HUES64 (cell line): ENCODE data around the gene SLC15A4.

Experiments
- H3K27ac ChIP-seq: 2 replicates; pipeline ENCODE4 v1.7.0; 2013; ENCODE audit warnings: low read depth, low read length, inconsistent platforms
- H3K27me3 ChIP-seq: 2 replicates; pipeline ENCODE4 v1.6.1; 2013; ENCODE audit warnings: mild to moderate bottlenecking, low read length; ENCODE audit not compliant: insufficient read depth
- H3K36me3 ChIP-seq: 2 replicates; pipeline ENCODE4 v1.6.1; 2013; ENCODE audit warnings: mild to moderate bottlenecking, low read length; ENCODE audit not compliant: insufficient read depth
- H3K4me1 ChIP-seq: 2 replicates; pipeline ENCODE4 v1.6.1; 2013; ENCODE audit warnings: mild to moderate bottlenecking, low read length, moderate library complexity; ENCODE audit not compliant: insufficient read depth
- H3K4me3 ChIP-seq: 2 replicates; pipeline ENCODE4 v1.5.1; 2013; ENCODE audit warnings: mild to moderate bottlenecking, low read length, moderate library complexity
- H3K9ac ChIP-seq: 2 replicates; pipeline ENCODE4 v1.6.1; 2013; ENCODE audit warnings: mild to moderate bottlenecking, low read depth, low read length
- H3K9me3 ChIP-seq: 2 replicates; pipeline ENCODE4 v1.6.1; 2013; ENCODE audit warnings: low read depth, low read length; ENCODE audit not compliant: insufficient read depth
- WGBS: fragments of 150-250, 120-280 bp; methylation state at CpG from one replicate; pipeline ENCODE4 v1.1.7; 2013; ENCODE audit warnings: missing lambda C conversion rate; 5-methylcytosine and 5-hydroxymethylcytosine counted together

The SLC15A4 gene

GRCh38 chr12:128820253-128820652 is 3.5 kb downstream of the SLC15A4 start:
- H3K27ac ChIP-seq: no peak overlapping the region
- H3K4me1 ChIP-seq: peaks cover 29% of the 10 kb centered on the region
- 95% methylated on average over 6 of the region's 6 CpGs for WGBS

DNA sequence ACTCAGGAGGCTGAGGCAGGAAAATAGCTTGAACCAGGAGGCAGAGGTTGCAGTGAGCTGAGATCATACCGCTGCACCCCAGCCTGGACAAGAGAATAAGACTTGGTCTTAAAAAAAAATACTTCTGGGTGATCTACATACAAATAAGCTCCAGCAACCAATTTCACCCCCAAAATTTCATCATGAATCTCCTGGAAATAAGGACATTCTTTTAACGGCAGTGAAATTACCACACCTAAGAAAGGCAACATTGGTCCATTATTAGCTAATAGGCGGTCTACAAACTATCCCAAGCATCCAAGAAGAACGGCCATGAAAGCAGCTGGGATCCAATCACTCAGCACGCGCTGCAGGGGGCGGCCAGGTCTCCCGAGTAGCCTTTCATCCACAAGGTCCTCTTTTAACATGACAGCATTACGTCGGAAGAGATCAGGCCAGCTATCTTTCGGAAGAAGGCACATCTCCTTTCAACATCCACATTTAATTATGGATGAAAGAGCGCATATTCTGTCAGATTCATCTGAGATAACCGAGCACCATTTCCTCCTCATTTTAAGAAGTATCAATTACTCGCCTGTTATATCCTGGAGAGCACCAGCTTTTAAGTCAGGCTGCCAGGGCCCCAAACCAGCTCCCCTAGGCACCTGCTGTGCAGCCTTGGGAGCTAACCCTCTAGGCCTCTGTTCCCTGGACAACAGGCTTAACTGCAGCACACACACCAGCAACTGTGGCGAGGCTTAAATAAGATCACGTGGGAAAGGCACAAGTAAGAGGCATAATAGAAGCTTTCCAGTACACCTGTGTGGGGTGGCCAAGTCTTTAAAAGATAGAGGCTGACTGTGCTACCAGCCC is 4.2 kb downstream of the SLC15A4 start:
- Histone ChIP-seq H3K4me1 (peaks cover 24% of the 10 kb centered on the region), H3K9me3 (no peaks in the 10 kb centered on the region), H3K9ac (no peak overlapping the region), H3K27me3 (no peaks in the 10 kb centered on the region), H3K27ac (no peak overlapping the region), H3K36me3 (peaks cover 20% of the 10 kb centered on the region), H3K4me3 (no peak overlapping the region)
- WGBS: 80% methylated on average over 16 of the region's 16 CpGs

More at GRCh38 chr12:128820253-128820652, 3.5 kb downstream of the SLC15A4 start:
- Histone ChIP-seq H3K27me3 (no peaks in the 10 kb centered on the region), H3K9ac (no peak overlapping the region), H3K9me3 (no peaks in the 10 kb centered on the region), H3K36me3 (peaks cover 13% of the 10 kb centered on the region; the same call in 1 of the 2 replicates), H3K4me3 (no peak overlapping the region)

- no peaks in the 10 kb centered on the region for H3K9me3 ChIP-seq
- no peak overlapping the region for H3K9ac ChIP-seq
- peaks cover 24% of the 10 kb centered on the region for H3K4me1 ChIP-seq
- peaks cover 32% of the 10 kb centered on the region for H3K36me3 ChIP-seq
- no peak overlapping the region for H3K27ac ChIP-seq
- H3K27me3 ChIP-seq: no peaks in the 10 kb centered on the region
- no peak overlapping the region for H3K4me3 ChIP-seq
- whole genome bisulfite sequencing: 84% methylated on average over 13 of the region's 13 CpGs
Observed at GRCh38 chr12:128818065-128819022, 5.4 kb downstream of the SLC15A4 start.

- 79% methylated on average over 7 of the region's 8 CpGs for WGBS
- Histone ChIP-seq H3K36me3 (peaks cover 39% of the 10 kb centered on the region), H3K9ac (no peak overlapping the region), H3K4me1 (peaks cover 24% of the 10 kb centered on the region), H3K4me3 (no peak overlapping the region), H3K9me3 (no peaks in the 10 kb centered on the region), H3K27me3 (no peaks in the 10 kb centered on the region), H3K27ac (no peak overlapping the region)
Observed at GRCh38 chr12:128817111-128818015, 6.4 kb downstream of the SLC15A4 start.

- Histone ChIP-seq H3K4me1 (peaks cover 27% of the 10 kb centered on the region), H3K27ac (no peak overlapping the region), H3K4me3 (no peak overlapping the region), H3K27me3 (no peaks in the 10 kb centered on the region), H3K9ac (no peak overlapping the region), H3K9me3 (no peaks in the 10 kb centered on the region), H3K36me3 (peaks cover 44% of the 10 kb centered on the region)
- WGBS: 94% methylated on average over 4 of the region's 4 CpGs
Observed at GRCh38 chr12:128816643-128816920, 7.2 kb downstream of the SLC15A4 start.

GRCh38 chr12:128815779-128816642 is 7.7 kb downstream of the SLC15A4 start:
- WGBS: 98% methylated on average over 7 of the region's 7 CpGs
- peaks cover 30% of the 10 kb centered on the region for H3K4me1 ChIP-seq
- no peaks in the 10 kb centered on the region for H3K9me3 ChIP-seq
- no peak overlapping the region for H3K27ac ChIP-seq
- H3K27me3 ChIP-seq: no peaks in the 10 kb centered on the region
- no peak overlapping the region for H3K4me3 ChIP-seq
- peaks cover 40% of the 10 kb centered on the region for H3K36me3 ChIP-seq
- H3K9ac ChIP-seq: no peak overlapping the region

DNA sequence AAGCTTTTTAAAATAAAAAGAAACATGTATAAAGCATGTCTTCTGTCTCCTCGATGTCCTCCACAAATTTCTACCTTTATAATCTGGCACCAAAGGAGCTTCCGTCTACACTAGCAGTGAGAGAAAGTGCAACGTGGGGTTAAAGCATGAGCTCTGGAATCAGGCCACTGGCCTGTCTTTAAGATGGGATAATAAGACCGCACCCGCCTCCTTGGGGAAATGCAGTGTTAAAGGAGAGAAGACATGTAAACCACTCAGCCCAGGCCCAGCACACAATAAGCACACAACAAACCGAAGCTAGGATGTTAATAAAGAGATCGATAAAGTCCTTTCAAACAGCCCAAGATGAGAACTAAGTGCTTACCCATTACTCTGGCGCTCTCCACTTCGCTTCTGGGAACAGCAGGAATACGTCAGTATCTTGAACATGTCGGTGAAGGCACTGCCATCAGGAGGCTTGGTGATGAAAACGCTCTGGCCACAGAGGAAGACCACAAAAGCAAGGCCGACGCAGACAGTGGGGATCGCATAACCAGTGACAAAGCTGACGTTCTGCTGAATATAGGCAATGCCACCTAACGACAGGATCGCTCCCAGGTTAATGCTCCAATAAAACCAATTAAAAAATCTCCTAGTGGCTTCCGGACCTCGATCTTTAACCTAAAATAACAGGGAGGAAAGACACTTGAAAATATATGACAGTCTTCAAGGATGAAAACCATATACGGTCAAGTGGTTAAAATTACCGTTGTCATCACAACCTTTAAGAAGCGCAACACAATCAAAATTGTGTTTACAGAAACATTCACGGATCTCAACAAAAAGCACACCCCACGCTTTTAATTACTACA is 9.1 kb downstream of the SLC15A4 start:
- no peaks in the 10 kb centered on the region for H3K27me3 ChIP-seq
- H3K4me1 ChIP-seq: peaks cover 30% of the 10 kb centered on the region
- H3K36me3 ChIP-seq: peaks cover 32% of the 10 kb centered on the region
- 95% methylated on average over 25 of the region's 25 CpGs for WGBS
- no peak overlapping the region for H3K27ac ChIP-seq
- no peaks in the 10 kb centered on the region for H3K9me3 ChIP-seq
- no peak overlapping the region for H3K4me3 ChIP-seq
- H3K9ac ChIP-seq: no peak overlapping the region

DNA sequence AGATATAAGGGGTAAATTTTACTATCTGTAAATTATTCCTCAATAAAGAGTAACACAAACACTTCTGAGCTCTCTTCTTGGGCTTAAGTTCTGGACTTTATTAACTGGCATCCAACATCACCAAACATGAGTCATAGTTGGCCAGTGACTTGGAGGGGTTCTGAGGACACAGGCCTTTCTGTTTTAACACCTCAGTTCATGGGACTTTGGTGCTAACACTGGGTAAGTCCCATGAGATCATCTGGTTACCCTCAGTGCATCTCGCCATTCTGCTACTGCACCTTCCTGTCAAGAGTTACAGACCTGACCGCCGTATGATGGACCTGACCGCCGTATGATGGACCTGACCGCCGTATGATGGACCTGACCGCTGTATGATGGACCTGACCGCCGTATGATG is 9.9 kb downstream of the SLC15A4 start:
- H3K4me3 ChIP-seq: no peak overlapping the region
- H3K36me3 ChIP-seq: peaks cover 39% of the 10 kb centered on the region
- H3K27me3 ChIP-seq: no peaks in the 10 kb centered on the region
- peaks cover 25% of the 10 kb centered on the region for H3K4me1 ChIP-seq
- H3K9ac ChIP-seq: no peak overlapping the region
- H3K27ac ChIP-seq: no peak overlapping the region
- H3K9me3 ChIP-seq: no peaks in the 10 kb centered on the region
- 79% methylated on average over 10 of the region's 10 CpGs for WGBS

- 96% methylated on average over 10 of the region's 10 CpGs for WGBS
- Histone ChIP-seq H3K27me3 (no peaks in the 10 kb centered on the region), H3K27ac (no peak overlapping the region), H3K9ac (no peak overlapping the region), H3K9me3 (no peaks in the 10 kb centered on the region), H3K4me1 (peaks cover 25% of the 10 kb centered on the region), H3K36me3 (peaks cover 44% of the 10 kb centered on the region), H3K4me3 (no peak overlapping the region)
Observed at GRCh38 chr12:128813392-128813791, 10.4 kb downstream of the SLC15A4 start.
